ENCODE data around the gene UBXN6. TPM values are rescaled to one million over a fixed set of nuclear protein-coding genes. Genes with fewer than 3 reads are reported as not detected.

Gene UBXN6
- total RNA-seq, 1 donor from 2014 or later: 54.3 TPM

DNA sequence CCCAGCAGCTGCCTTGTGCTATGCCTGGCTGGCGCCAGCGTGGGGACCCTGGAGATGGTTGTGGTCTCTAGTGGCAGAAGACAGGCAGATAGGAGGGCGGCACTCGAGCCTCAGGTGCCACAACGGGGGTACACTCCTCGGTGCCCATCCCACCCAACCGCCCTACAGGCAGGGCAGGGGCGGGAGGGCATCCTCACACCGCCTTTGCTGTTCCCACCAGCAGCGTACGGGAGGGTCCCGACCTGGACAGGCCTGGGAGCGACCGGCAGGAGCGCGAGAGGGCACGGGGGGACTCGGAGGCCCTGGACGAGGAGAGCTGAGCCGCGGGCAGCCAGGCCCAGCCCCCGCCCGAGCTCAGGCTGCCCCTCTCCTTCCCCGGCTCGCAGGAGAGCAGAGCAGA lies 44.1 kb upstream of the UBXN6 start:
- H3K27me3 Mint-ChIP-seq: no peaks in the 10 kb centered on the region
- H3K4me1 Mint-ChIP-seq: no peaks in the 10 kb centered on the region
- ATAC-seq (ENCODE audit: low read depth): no peak
- ChIA-PET CTCF (no interaction called here), POLR2A (no interaction called here)
- H3K27ac Mint-ChIP-seq: no peak overlapping the region
- no peak overlapping the region for H3K4me3 Mint-ChIP-seq
- peaks cover 44% of the 10 kb centered on the region for H3K36me3 Mint-ChIP-seq (ENCODE audit: low read depth)
- no peaks in the 10 kb centered on the region for H3K9me3 Mint-ChIP-seq
- intact Hi-C loops (cut with micrococcal nuclease): no loop called here
- TF ChIP-seq, protein P1, sequence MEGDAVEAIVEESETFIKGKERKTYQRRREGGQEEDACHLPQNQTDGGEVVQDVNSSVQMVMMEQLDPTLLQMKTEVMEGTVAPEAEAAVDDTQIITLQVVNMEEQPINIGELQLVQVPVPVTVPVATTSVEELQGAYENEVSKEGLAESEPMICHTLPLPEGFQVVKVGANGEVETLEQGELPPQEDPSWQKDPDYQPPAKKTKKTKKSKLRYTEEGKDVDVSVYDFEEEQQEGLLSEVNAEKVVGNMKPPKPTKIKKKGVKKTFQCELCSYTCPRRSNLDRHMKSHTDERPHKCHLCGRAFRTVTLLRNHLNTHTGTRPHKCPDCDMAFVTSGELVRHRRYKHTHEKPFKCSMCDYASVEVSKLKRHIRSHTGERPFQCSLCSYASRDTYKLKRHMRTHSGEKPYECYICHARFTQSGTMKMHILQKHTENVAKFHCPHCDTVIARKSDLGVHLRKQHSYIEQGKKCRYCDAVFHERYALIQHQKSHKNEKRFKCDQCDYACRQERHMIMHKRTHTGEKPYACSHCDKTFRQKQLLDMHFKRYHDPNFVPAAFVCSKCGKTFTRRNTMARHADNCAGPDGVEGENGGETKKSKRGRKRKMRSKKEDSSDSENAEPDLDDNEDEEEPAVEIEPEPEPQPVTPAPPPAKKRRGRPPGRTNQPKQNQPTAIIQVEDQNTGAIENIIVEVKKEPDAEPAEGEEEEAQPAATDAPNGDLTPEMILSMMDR (IDR thresholded peaks at IDR 0.05): no peak
- no peak for DNase-seq

GRCh38 chr19:4500841-4501591 lies 43.4 kb upstream of the UBXN6 start:
- ATAC-seq (ENCODE audit: low read depth) (no peak), DNase-seq (no peak)
- POLR2A ChIA-PET: interaction anchor here (0.7 kb wide), 1 partner anchor 1222 kb away, joined by 4 read pairs; no protein-coding TSS in a partner anchor
- H3K36me3 Mint-ChIP-seq (ENCODE audit: low read depth): peaks cover 43% of the 10 kb centered on the region
- H3K27me3 Mint-ChIP-seq: no peaks in the 10 kb centered on the region
- intact Hi-C loops (cut with micrococcal nuclease): no loop called here
- H3K9me3 Mint-ChIP-seq: no peaks in the 10 kb centered on the region
- no peak overlapping the region for H3K27ac Mint-ChIP-seq
- no peaks in the 10 kb centered on the region for H3K4me1 Mint-ChIP-seq
- no peak overlapping the region for H3K4me3 Mint-ChIP-seq
- CTCF ChIA-PET: no interaction called here
- TF ChIP-seq, protein P1 (IDR thresholded peaks at IDR 0.05): no peak

DNA sequence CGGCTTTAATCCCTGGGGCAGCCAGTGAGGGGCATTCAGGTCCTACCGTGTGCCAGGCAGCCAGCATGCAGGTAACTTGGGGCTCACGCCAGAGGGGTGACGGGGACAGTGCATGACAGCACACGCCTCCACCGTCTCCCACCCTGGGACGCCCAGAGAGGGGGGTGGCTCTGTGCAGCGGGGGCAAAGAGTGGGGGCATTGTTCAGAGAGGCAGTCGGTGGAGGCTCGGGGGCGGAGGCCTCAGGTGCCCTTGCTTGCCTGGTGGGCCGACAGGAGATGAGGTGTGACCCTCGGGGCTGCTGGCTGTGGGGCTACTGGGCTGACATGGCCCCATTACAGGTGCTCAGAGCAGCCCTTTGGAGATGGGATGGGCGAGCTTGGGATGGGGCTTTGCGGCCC lies 42.3 kb upstream of the UBXN6 start:
- Mint-ChIP-seq H3K27me3 (no peaks in the 10 kb centered on the region), H3K27ac (no peak overlapping the region), H3K9me3 (no peaks in the 10 kb centered on the region), H3K36me3 (ENCODE audit: low read depth) (peaks cover 46% of the 10 kb centered on the region), H3K4me3 (no peak overlapping the region), H3K4me1 (no peaks in the 10 kb centered on the region)
- TF ChIP-seq, protein P1 (IDR thresholded peaks at IDR 0.05): no peak
- ChIA-PET POLR2A (interaction anchor here (0.7 kb wide), 1 partner anchor 1221 kb away, joined by 4 read pairs; no protein-coding TSS in a partner anchor), CTCF (no interaction called here)
- ATAC-seq (ENCODE audit: low read depth) (no peak), DNase-seq (no peak)
- intact Hi-C loops (cut with micrococcal nuclease): no loop called here

DNA sequence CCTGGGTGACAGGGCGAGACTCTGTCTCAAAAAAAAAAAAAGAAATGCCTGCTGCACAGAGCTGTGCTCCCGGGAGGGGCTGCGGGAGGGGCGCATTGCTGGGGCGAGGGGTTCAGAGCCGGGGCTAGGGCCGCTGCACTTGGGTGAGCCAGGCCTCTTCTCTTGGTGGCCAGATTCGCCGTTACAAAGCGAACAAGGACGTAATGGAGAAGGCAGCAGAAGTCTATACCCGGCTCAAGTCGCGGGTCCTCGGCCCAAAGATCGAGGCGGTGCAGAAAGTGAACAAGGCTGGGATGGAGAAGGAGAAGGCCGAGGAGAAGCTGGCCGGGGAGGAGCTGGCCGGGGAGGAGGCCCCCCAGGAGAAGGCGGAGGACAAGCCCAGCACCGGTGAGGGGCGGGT lies 41.7 kb upstream of the UBXN6 start:
- Mint-ChIP-seq H3K27ac (no peak overlapping the region), H3K36me3 (ENCODE audit: low read depth) (peaks cover 49% of the 10 kb centered on the region), H3K27me3 (no peaks in the 10 kb centered on the region), H3K9me3 (no peaks in the 10 kb centered on the region), H3K4me3 (no peak overlapping the region), H3K4me1 (no peaks in the 10 kb centered on the region)
- TF ChIP-seq, protein P1 (IDR thresholded peaks at IDR 0.05): no peak
- CTCF ChIA-PET: no interaction called here
- DNase-seq (no peak), ATAC-seq (ENCODE audit: low read depth) (no peak)
- POLR2A ChIA-PET: interaction anchor here (0.7 kb wide), 1 partner anchor 26 kb away, joined by 5 read pairs; no protein-coding TSS in a partner anchor
- intact Hi-C loops (cut with micrococcal nuclease): no loop called here

- CTCF ChIA-PET: no interaction called here
- ATAC-seq (ENCODE audit: low read depth) (no peak), DNase-seq (no peak)
- Mint-ChIP-seq H3K9me3 (no peaks in the 10 kb centered on the region), H3K4me1 (no peaks in the 10 kb centered on the region), H3K4me3 (no peak overlapping the region), H3K27ac (no peak overlapping the region), H3K36me3 (ENCODE audit: low read depth) (peaks cover 52% of the 10 kb centered on the region), H3K27me3 (no peaks in the 10 kb centered on the region)
- POLR2A ChIA-PET: no interaction called here
- intact Hi-C loops (cut with micrococcal nuclease): no loop called here
- TF ChIP-seq, protein P1 (IDR thresholded peaks at IDR 0.05): no peak
Measured at GRCh38 chr19:4498694-4499093, 41.1 kb upstream of the UBXN6 start.

All from activated B cell treated with CpG ODN at 0.5 μM for 24 hours (primary cell).